Neural cell (in vitro differentiated cells): Measurements from ENCODE around the gene SETD9. TPM values are rescaled to one million over a fixed set of nuclear protein-coding genes. Genes with fewer than 3 reads are reported as not detected.

Experiments used
- H2AFZ ChIP-seq: fragments of 200-600, 300-800 bp; sonication (generic), shearing (Covaris generic); 2 replicates; pipeline ENCODE4 v1.6.0; 2014; ENCODE audit warnings: low read depth, mild to moderate bottlenecking, antibody characterized with exemption, low read length, moderate library complexity
- H3F3A ChIP-seq: fragments of 200-600 bp; shearing (Covaris generic); 2 replicates; pipeline ENCODE4 v1.6.1; 2016; ENCODE audit warnings: mild to moderate bottlenecking, moderate library complexity, mixed read lengths, antibody characterized with exemption, low read length; ENCODE audit not compliant: insufficient read depth, poor library complexity, severe bottlenecking
- H3K27ac ChIP-seq: fragments of 200-600, 300-800 bp; sonication (generic), shearing (Covaris generic); 2 replicates; pipeline ENCODE4 v1.5.1; 2014; ENCODE audit warnings: mild to moderate bottlenecking, low read length, moderate library complexity
- H3K27me3 ChIP-seq: fragments of 300-800, 200-600 bp; sonication (generic), shearing (Covaris generic); 2 replicates; pipeline ENCODE4 v1.6.0; 2014; ENCODE audit warnings: mild to moderate bottlenecking, low read depth, low read length, moderate library complexity; ENCODE audit not compliant: insufficient read depth
- H3K36me3 ChIP-seq: fragments of 300-800, 200-600 bp; sonication (generic), shearing (Covaris generic); 2 replicates; pipeline ENCODE4 v1.5.1; 2014; ENCODE audit warnings: mild to moderate bottlenecking, antibody characterized with exemption, low read length, moderate library complexity; ENCODE audit not compliant: insufficient read depth
- H3K4me2 ChIP-seq: fragments of 300-800, 200-600 bp; sonication (generic), shearing (Covaris generic); 2 replicates; pipeline ENCODE4 v1.6.0; 2014; ENCODE audit warnings: mild to moderate bottlenecking, low read length
- H3K4me3 ChIP-seq: fragments of 300-800, 200-600 bp; sonication (generic), shearing (Covaris generic); 2 replicates; pipeline ENCODE4 v1.5.1; 2014; ENCODE audit warnings: mild to moderate bottlenecking, low read length, moderate library complexity
- H3K79me2 ChIP-seq: fragments of 200-600 bp; shearing (Covaris generic); replicated peaks from 2 replicates; pipeline ENCODE4 v1.6.0; 2014; ENCODE audit warnings: mild to moderate bottlenecking, low read length, moderate library complexity; ENCODE audit not compliant: insufficient read depth
- H3K9ac ChIP-seq: fragments of 300-800, 200-600 bp; sonication (generic), shearing (Covaris generic); 2 replicates; pipeline ENCODE4 v1.6.1; 2016; ENCODE audit warnings: mild to moderate bottlenecking, low read length, mixed read lengths
- H3K9me2 ChIP-seq: fragments of 200-600 bp; shearing (Covaris generic); 2 replicates; pipeline ENCODE4 v1.6.1; 2016; ENCODE audit warnings: mild to moderate bottlenecking, low read length, mixed read lengths; ENCODE audit not compliant: insufficient read depth
- H3K9me3 ChIP-seq: fragments of 200-600, 300-800 bp; sonication (generic), shearing (Covaris generic); 2 replicates; pipeline ENCODE4 v1.6.1; 2016; ENCODE audit warnings: mild to moderate bottlenecking, mixed run types, low read length, moderate library complexity, mixed read lengths
- H4K20me1 ChIP-seq: fragments of 200-600 bp; shearing (Covaris generic); 2 replicates; pipeline ENCODE4 v1.6.1; 2016; ENCODE audit warnings: mild to moderate bottlenecking, mixed run types; ENCODE audit not compliant: insufficient read depth
- CTCF ChIP-seq: fragments of 450-650 bp; IDR thresholded peaks from 2 replicates; pipeline ENCODE4 v1.5.1; 2014; ENCODE audit warnings: antibody characterized with exemption, mild to moderate bottlenecking, moderate library complexity; ENCODE audit not compliant: poor library complexity, severe bottlenecking
- EP300 ChIP-seq: fragments of 450-650 bp; conservative IDR thresholded peaks from 2 replicates; pipeline ENCODE4 v1.6.1; 2014; ENCODE audit warnings: antibody characterized with exemption, mild to moderate bottlenecking, moderate library complexity; ENCODE audit not compliant: poor library complexity, severe bottlenecking
- EZH2 ChIP-seq: fragments of 200-600, 300-800 bp; shearing (Covaris generic), sonication (generic); IDR thresholded peaks from 2 replicates; pipeline ENCODE4 v1.6.1; 2014; ENCODE audit warnings: antibody characterized with exemption, low read length, borderline replicate concordance, mild to moderate bottlenecking; ENCODE audit not compliant: insufficient read depth, poor library complexity, severe bottlenecking
- MXI1 ChIP-seq: fragments of 450-650 bp; conservative IDR thresholded peaks from 2 replicates; pipeline ENCODE4 v1.6.1; 2014; ENCODE audit warnings: antibody characterized with exemption, mild to moderate bottlenecking; ENCODE audit not compliant: poor library complexity, severe bottlenecking
- POLR2AphosphoS5 ChIP-seq: IDR thresholded peaks from 2 replicates; pipeline ENCODE4 v1.6.1; 2012
- RAD21 ChIP-seq: fragments of 450-650 bp; conservative IDR thresholded peaks from 2 replicates; pipeline ENCODE4 v1.6.1; 2014; ENCODE audit warnings: antibody characterized with exemption, mild to moderate bottlenecking, moderate library complexity
- REST ChIP-seq: IDR thresholded peaks from 2 replicates; pipeline ENCODE4 v1.6.1; 2012; ENCODE audit warnings: borderline replicate concordance
- SMC3 ChIP-seq: fragments of 450-650 bp; conservative IDR thresholded peaks from 2 replicates; pipeline ENCODE4 v1.6.1; 2014; ENCODE audit warnings: antibody characterized with exemption, mild to moderate bottlenecking, moderate library complexity; ENCODE audit not compliant: poor library complexity
- TAF1 ChIP-seq: IDR thresholded peaks from 2 replicates; pipeline ENCODE4 v1.6.1; 2012; ENCODE audit warnings: low read depth
- polyA plus RNA-seq: library from polyadenylated mRNA; depleted of rRNA; stranded (reverse); fragments of >200 nt; gene quantifications from 2 replicates; pipeline ENCODE4 v1.2.3, GENCODE V29; 2014

The SETD9 gene
- polyA plus RNA-seq, 1 donor from 2014 or later = 11.4 TPM

GRCh38 chr5:56876327-56876726, 33.1 kb upstream of the SETD9 start:
- H3K9ac ChIP-seq = no peak overlapping the region
- no peaks in the 10 kb centered on the region for H3K9me2 ChIP-seq
- TF ChIP-seq TAF1 = no peak
- TF ChIP-seq POLR2AphosphoS5 = no peak
- no peak for TF ChIP-seq EP300
- no peak for TF ChIP-seq REST
- TF ChIP-seq CTCF = no peak
- H3K36me3 ChIP-seq = peaks cover 30% of the 10 kb centered on the region
- no peaks in the 10 kb centered on the region for H4K20me1 ChIP-seq
- H3F3A ChIP-seq = no peaks in the 10 kb centered on the region
- H3K4me2 ChIP-seq = no peak overlapping the region
- no peaks in the 10 kb centered on the region for H3K27me3 ChIP-seq
- H2AFZ ChIP-seq = no peak overlapping the region
- H3K4me3 ChIP-seq = no peak overlapping the region
- H3K27ac ChIP-seq = no peak overlapping the region
- no peaks in the 10 kb centered on the region for H3K9me3 ChIP-seq
- no peaks in the 10 kb centered on the region for H3K79me2 ChIP-seq

- H3K9ac ChIP-seq = no peak overlapping the region
- TF ChIP-seq EZH2 (no peak), TAF1 (no peak), MXI1 (no peak), REST (no peak), CTCF (no peak), EP300 (no peak), SMC3 (no peak), RAD21 (no peak), POLR2AphosphoS5 (no peak)
- no peak overlapping the region for H3K4me3 ChIP-seq
- no peak overlapping the region for H3K27ac ChIP-seq
- no peaks in the 10 kb centered on the region for H4K20me1 ChIP-seq
- no peaks in the 10 kb centered on the region for H3F3A ChIP-seq
- H3K9me3 ChIP-seq = no peaks in the 10 kb centered on the region
- H3K27me3 ChIP-seq = no peaks in the 10 kb centered on the region
- H3K36me3 ChIP-seq = peaks cover 3% of the 10 kb centered on the region
- H3K79me2 ChIP-seq = no peaks in the 10 kb centered on the region
- H3K4me2 ChIP-seq = no peak overlapping the region
- no peaks in the 10 kb centered on the region for H3K9me2 ChIP-seq
- no peak overlapping the region for H2AFZ ChIP-seq
Measured at GRCh38 chr5:56881571-56881970, 27.8 kb upstream of the SETD9 start.
